GM19452 (cell line): ENCODE measurements around the gene LCN6.
"Not testable (repeated sequence)": the region's sequence is repeated elsewhere in the genome, so short reads cannot be mapped to it uniquely, and the experiment has no call there.

Experiments used
- ATAC-seq: cut with Tn5 transposase; IDR thresholded peaks from one replicate; pipeline ENCODE4 v1.9.1; 2021; ENCODE audit not compliant: unreplicated experiment

The LCN6 gene

DNA sequence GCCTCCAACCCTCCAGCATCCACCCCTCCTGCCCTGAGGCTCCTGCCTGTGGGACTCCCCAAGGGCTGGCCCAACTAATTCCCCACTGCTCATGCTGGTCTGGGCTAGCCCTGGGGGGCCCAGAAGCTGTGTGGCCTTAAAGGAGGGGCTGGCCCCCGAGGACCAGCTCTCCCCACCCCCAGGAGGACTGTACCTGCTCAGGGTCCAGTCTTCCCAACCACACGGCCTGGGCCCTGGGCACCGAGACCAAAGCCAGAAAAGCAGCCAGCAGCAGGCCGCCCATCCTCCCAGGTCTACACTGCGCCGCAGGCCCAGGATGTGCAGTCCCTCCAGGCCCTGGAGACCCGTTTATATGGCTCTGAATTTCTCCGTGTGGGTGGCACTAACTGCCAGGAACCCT, at the start of gene LCN6:
Gene LCN6 (minus strand): TSS at position 325 of the 400 bp plus-strand sequence. CDS start 42 bp downstream, at position 283.
- no peak for ATAC-seq

DNA sequence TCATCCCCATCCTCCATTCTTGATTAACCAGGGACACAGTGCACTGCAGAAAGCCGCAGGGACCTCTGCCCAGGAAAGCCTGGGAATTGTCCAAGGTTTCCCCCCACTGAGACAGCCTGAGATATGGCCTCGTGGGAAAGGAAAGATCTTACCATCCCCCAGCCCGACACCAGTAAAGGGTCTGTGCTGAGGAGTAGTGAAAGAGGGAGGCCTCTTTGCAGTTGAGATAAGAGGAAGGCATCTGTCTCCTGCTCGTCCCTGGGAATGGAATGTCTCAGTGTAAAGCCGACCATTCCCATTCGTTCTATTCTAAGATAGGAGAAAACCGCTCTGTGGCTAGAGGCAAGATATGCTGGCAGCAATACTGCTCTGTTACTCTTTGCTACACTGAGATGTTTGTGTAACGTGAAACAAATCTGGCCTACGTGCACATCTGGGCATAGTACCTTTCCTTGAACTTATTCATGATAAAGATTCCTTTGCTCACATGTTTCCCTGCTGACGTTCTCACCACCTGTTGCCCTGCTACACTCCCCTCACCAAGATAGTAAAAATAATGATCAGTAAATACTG, 48.5 kb upstream of the LCN6 start:
- ATAC-seq: not testable (repeated sequence)

DNA sequence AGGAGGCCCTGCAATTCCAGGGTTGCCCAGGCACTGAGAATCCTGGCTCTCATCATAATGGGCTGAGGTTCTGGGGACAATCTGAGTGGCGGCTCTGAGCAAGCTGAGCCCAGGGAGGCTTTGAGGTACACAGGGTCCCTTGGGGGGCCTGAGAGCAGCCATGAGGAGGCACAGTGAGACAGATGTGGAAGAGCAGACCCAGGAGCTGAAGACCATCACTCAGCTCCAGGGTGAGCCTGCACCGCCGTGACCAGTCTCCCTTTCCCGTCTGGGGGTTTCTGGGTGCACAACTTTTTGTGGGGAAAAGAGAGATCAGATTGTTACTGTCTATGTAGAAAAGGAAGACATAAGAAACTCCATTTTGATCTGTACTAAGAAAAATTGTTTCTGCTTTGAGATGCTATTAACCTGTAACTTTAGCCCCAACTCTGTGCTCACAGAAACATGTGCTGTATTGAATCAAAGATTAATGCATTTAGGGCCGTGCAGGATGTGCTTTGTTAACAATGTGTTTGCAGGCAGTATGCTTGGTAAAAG, 48.0 kb upstream of the LCN6 start, which contains the start of gene CCDC183:
Gene CCDC183 (plus strand): TSS at position 101 of the 537 bp plus-strand sequence. CDS start 60 bp downstream, at position 161.
- ATAC-seq: no peak

GRCh38 chr9:136795000-136795348, 46.6 kb upstream of the LCN6 start:
- ATAC-seq: no peak

- no peak for ATAC-seq
Measured at GRCh38 chr9:136794281-136794999, 46.1 kb upstream of the LCN6 start.

DNA sequence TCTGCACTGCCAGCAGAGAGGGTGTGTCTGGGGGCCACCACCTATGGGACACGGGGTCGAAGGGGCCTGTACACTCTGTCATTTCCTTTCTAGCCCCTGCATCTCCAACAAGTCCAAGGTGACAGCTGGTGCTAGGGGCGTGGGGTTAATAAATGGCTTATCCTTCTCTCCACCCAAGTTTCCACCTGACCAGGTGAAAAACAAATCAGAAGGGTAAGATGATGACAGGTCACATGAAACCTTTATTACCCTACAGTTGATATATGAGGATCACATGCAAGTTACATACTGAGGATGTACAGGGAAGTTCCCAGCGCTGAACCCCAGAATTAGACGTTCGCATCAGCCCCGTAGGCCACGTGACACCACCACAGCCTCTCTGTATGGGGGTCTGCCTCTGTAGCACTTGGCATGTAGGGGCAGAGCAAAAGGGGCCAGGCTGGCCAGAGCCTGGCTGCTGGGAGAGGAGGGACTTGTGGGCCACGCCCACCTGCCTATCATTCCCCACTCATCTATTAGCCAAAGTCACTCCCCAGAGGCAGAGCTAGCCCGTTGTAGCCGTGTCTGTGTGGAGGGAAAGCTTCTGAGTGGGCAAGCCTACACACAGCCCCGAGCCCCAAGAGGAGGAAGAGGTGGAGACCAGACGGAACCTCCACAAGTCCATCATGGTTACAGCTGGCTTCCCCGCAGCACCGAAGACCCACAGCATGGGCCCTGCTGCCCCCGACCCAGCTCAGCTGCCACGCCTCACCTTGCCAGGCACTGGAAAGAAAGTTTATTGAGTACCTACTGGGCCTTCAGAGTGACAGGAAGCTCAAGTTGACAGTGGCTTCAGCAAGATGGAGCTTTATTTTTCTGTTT, 45.0 kb upstream of the LCN6 start:
- ATAC-seq: no peak

DNA sequence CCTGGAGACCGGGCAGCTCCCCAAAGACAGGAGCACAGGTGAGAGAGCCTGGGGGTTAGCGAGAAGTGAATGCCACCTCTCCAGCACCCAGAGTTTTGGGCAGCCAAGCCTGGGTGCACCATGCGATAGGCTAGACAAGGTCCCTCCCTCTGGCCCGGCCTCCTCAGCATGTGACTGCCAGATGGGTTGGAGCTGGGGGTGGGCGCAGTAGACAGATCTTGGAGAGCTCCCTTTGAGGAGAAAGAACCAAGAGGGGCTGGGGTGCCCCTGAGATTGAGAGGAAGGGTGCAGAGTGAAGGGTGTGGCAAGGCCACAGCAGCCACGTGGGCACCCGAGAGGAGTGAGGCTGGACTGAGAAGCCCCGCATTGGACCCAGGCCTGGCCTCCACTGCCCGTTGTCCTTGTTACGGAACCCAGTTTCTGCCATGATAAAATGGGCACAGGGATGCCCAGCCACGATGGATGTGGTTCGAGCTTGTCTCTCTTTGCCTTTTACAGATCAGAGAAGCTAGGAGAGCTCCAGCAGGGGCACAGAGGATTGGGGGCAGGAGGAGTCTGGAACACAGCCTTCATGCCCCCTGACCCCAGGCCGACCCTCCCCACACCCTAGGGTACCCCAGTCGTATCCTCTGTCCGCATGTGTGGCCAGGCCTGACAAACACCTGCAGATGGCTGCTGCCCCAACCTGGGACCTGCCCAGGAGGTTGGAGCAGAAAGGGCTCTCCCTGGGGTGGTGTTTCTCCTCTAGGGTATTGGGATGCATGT, 44.2 kb upstream of the LCN6 start:
- no peak for ATAC-seq

- ATAC-seq: peak; percentile 5
Measured at GRCh38 chr9:136791516-136792276, 43.4 kb upstream of the LCN6 start.

DNA sequence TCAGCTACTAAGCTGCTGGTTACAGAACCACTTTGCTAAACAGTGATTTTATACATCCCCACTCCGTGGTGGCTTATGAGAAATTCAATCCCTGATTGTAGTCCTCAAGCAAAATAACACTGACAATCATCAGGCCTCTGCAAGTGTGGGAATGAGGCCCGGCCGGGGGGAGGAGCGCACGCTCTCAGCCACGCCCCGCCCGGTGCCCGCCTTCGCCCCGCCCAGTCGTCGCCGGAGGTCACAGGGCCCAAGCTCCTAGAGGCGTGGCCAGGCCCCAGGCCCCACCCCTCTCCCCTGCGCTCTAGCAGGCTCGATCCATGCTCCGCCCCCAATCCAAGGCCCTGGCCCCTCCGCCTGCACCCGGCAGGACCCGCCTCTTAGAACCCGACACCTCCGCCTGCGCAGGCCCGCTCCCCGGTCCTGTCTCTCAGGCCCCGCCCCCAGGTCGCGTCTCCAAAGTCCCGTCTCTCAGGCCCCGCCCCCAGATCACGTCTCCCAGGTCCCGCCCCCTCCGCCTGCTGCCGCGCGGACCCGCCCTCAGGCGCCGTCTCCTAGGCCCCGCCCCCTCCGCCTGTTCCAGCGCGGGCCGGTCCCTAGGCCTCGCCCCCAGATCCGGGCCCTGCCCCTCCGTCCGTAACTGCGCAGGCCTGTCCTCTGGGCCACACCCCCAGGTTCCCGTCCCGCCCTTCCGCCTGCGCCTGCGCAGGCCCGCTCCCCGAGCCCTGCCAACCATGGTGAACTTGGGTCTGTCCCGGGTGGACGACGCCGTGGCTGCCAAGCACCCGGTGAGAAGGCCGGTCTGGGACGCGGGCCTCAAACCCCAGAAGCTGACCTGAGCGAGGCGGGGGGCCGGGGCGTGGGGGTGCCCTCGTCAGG, 42.6 kb upstream of the LCN6 start, which contains the start of gene TMEM141:
Gene TMEM141 (plus strand): TSS at position 705 of the 876 bp plus-strand sequence. CDS start 27 bp downstream, at position 732.
- peak; percentile 76 for ATAC-seq

- no peak for ATAC-seq
Measured at GRCh38 chr9:136789523-136789937, 41.2 kb upstream of the LCN6 start.

GRCh38 chr9:136788644-136789522, 40.6 kb upstream of the LCN6 start:
- not testable (repeated sequence) for ATAC-seq

GRCh38 chr9:136787690-136788400, 39.5 kb upstream of the LCN6 start:
- no peak for ATAC-seq

DNA sequence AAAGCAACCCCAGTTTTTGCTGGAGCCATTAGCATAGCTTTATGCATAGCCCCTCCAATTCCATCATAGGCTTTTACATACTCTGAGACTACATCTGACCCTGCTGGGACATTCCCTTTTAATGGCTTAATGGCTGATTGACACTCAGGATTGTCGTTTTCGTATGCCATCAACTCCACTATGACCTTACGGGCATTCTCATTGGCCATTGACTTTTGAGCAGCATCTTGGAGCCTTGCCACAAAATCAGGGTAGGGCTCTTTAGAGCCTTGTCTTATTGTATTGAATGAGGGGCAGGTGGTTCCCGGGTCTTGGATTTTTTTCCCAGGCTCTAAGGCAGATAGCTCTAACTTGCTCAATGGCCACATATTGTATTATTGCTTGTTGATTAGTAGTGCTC, 38.7 kb upstream of the LCN6 start:
- not testable (repeated sequence) for ATAC-seq

GRCh38 chr9:136786451-136786850, 38.1 kb upstream of the LCN6 start:
- no peak for ATAC-seq

- ATAC-seq: not testable (repeated sequence)
Measured at GRCh38 chr9:136785565-136786355, 37.4 kb upstream of the LCN6 start.

- no peak for ATAC-seq
Measured at GRCh38 chr9:136784997-136785361, 36.7 kb upstream of the LCN6 start.
